Urothelium cell line (cell line): ENCODE data around the gene LRRC28.

ENCODE experiments used
- DNase-seq: peaks from one replicate; pipeline ENCODE4 v3.0.0; 2011; ENCODE audit warnings: low spot score, mixed read lengths
- FAIRE-seq: peaks from 2 replicates; lab custom pipeline; 2011; peaks lifted over from hg19 to GRCh38; lab: Jason Lieb, UNC

LRRC28 gene

GRCh38 chr15:99248000-99248715 is 3.1 kb upstream of the LRRC28 start:
- FAIRE-seq = no peak
- no peak for DNase-seq

DNA sequence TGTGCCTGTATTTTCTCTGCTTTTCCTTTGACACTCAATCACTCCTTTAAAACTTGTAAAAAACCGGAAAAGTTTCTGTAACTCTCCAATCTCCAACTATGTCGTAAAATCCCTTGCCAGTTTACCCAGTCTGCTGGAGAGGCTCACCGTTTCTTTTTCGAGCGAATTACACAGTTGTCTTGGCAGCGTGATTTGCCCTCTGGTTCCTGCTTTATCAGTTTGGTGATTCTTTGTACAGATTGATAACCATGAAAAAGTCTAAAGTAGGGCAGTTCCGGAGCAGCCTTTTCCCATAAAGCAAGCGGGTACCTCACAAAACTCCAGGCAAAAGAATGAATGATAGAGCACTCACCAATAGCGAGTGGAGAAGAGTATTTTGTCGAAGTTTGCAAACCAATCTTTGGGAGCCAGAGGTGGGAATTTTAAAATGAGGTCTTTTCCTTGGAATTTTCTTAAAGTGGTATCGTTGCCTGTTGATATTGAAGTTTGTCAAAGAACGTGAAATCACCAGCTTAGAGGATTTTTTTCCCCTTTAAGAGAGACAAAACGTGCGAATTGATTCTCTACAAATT is 1.9 kb upstream of the LRRC28 start, which contains the start of gene TTC23:
TTC23 (minus strand) TSS at position 312 of the 572 bp plus-strand sequence. CDS start 20,869 bp downstream, outside the sequence.
- DNase-seq = peak; percentile 74
- no peak for FAIRE-seq

GRCh38 chr15:99250001-99250400 is 1.3 kb upstream of the LRRC28 start:
- DNase-seq = no peak
- FAIRE-seq = no peak

DNA sequence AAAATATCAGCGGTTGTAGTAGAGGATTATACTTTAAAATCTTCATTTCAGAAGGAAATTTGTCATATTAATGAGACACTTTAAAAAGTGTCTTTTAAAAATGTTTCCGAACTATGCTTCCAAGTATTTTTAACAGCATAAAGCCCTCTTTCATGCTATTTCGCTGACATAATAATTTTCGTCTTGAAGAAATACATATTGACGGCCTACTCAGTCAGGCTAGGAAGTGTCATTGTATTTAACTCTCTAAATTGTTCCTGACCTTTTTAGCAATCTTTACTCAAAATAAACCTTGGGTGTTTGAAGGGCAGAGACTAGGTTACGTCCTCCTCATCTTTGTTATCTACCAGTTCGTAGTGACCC is 806 bp upstream of the LRRC28 start:
- no peak for DNase-seq
- no peak for FAIRE-seq

DNA sequence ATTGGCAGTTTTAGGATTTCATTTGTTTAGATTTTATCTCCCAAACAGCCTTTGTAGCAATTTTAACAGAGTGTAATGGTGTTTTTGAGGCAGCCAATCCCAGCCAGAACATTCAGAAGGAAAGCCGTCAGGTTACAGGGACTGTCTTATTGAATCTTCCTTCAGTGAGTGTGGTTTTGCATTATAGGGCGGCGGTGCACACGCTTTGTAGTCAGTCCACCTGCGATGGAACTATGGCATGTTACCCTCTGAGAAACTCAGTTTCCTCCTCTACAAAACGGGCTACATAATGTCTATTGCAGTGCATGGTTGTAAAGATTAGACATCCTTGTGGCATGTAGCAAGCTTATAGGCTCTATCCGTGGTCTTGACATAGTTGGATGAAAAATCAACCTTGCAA is 1.0 kb downstream of the LRRC28 start:
- peak; percentile 48 for FAIRE-seq

GRCh38 chr15:99253381-99254090 is 2.3 kb downstream of the LRRC28 start:
- FAIRE-seq (peak; percentile 23), DNase-seq (peak; percentile 18)

More for the DNA sequence above, 1.0 kb downstream of the LRRC28 start:
- no peak for DNase-seq

DNA sequence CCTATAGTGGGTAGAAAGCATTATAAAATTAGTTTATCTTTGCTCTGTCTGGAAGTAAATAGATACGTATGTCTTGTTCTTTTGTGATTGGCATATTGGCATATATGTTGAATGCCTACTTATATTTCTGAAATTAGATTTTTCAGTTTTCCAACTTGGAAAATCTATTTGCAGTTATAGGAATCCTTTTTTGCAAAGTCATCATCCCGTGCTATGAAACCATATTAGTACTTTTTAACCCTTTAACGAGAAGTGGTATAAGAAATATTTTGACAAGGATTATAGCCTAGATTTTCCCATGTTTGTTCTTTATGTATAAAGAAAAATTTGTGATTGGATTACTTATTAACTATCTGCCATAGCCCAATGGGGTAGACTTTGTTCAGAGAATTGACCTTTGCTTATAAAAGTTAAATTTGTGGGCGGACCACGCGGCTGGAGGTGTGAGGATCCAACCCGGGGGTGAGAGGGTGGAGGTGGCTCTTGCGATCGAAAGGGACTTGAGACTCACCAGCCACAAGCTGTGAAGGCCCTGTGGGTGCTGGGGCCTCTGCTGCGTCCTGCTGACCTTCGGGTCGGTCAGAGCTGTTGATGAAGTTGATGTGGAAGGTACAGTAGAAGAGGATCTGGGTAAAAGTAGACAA is 5.9 kb downstream of the LRRC28 start:
- FAIRE-seq = no peak
- DNase-seq = no peak

GRCh38 chr15:99264125-99264524 is 12.8 kb downstream of the LRRC28 start:
- FAIRE-seq (no peak), DNase-seq (no peak)

DNA sequence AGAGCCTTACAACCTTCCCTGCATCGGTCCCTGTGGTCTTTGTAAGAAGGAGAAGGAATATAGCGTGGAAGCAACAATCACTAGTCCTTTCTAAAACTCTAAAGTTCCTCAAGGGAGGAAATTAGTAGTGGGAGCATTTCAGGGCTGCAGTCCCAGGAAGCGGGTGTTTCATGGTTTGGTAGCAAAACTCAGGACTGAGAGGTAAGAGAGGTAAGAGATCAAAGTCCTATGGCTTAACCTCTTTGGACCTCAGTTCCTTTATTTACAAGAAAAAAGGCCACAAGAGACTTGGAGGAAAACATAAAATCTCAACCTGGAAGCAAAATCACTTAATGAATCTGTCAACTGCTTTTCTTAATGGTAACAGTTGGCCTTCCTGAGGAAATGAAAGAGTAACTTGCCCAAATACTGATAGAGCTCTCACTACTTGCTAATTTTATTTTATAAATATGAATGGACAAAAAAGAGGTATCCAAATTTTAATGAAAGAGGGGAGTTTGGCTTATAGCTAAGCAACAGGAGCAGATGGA is 14.3 kb downstream of the LRRC28 start:
- FAIRE-seq (no peak), DNase-seq (no peak)

DNA sequence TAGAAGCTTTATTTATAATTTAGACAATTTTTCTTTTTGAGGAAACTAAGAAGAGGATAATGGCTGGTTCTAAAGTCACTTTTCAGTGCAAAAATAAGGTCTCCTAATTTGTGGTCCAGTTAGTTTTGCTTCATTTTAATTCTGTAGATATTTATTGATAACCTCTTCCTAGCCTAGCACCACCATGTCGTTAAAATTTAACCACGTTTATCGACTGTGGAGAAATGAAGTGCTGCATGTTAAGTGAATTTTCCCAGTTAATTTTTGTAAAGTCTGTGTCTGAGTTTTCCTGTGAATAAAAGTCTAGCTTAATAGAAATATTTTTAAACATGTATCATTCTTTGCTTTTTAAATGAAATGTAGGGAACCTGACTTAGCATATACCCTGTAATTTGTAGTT is 16.7 kb downstream of the LRRC28 start:
- DNase-seq = no peak
- FAIRE-seq = no peak

GRCh38 chr15:99268431-99268830 is 17.1 kb downstream of the LRRC28 start:
- no peak for DNase-seq
- no peak for FAIRE-seq

- no peak for DNase-seq
- no peak for FAIRE-seq
Observed at GRCh38 chr15:99273801-99274200, 22.5 kb downstream of the LRRC28 start.

DNA sequence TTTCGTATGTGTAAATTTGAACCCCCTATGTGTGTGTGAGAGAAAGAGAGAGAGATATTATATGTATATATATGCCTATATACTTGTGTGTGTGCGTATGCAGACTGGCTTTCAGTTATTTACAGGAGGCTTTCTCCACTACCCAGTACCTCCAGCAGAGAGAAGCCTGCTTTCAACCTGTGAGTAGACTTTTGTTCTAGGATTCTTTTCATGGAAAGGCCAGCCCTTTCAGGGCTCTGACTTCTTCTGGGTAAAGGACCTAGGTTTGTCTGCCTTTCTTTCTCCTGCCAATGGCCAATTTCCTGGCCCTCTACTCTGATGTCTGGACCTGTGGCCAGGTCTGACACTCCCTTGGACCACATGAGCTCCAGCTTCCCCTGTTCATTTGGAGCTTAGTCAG is 23.8 kb downstream of the LRRC28 start:
- DNase-seq (no peak), FAIRE-seq (no peak)

DNA sequence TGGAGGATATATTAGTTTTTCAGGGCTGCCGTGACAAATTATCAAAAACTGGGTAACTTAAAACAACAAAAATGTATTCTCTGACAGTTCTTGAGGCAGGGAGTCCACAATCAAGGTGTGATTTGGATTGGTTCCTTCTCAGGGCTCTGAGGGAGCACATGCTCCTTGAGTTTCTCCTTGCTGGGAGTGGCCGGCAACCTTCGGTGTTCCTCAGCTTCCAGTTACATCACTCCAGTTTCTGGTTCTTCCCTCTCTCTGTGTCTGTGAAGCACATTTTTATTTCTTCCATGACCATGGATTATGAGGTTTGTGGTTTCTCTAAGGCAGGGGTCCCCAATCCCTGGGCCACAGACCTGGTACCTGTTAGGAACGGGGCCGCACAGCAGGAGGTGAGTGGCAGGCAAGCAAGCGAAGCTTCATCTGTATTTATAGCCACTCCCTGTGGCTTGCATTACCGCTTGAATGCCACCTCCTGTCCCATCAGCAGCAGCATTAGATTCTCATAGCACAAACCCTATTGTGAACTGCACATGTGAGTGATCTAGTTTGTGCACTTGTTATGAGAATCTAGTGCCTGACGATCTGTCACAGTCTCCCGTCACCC is 24.3 kb downstream of the LRRC28 start:
- DNase-seq (no peak), FAIRE-seq (no peak)

- DNase-seq = no peak
- FAIRE-seq = no peak
Observed at GRCh38 chr15:99279290-99279689, 28.0 kb downstream of the LRRC28 start.

GRCh38 chr15:99279827-99280226 is 28.5 kb downstream of the LRRC28 start:
- DNase-seq = no peak
- no peak for FAIRE-seq

DNA sequence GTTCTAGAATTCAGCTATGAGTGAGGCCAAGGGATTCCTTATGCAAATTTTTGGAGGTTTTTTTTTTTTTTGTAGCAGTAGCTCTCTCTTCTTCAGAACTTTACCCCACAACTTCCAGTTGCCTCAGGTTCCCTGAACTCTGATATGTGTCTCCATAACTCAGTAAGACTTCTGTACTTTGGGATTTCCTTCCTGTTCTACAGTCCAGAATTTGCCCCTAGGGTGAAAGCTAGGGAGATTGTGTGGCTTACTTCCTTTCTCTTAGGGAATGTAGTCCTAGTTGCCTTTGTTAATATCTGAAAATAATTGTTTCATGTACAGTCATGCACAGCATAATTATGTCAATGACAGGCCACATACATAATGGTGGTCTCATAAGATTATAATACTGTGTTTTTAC is 30.8 kb downstream of the LRRC28 start:
- no peak for FAIRE-seq

DNA sequence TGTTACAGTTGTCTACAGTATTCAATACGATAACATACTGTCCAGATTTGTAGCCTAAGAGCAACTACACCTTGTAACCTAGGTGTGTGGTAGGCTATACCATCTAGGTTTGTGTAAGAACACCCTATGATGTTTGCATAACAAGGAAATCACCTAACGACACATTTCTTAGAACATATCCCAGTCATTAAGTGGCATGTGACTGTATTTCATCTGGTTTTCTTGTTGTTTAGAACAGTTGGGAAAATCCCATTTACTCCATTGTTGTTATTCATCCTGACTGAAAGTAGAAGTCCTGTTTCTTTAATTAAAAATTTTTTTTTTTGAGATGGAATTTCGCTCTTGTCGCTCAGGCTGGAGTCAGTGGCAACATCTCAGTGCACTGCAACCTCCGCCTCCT is 31.3 kb downstream of the LRRC28 start:
- FAIRE-seq = peak; percentile 66
- no peak for DNase-seq

More for the DNA sequence above, 30.8 kb downstream of the LRRC28 start:
- DNase-seq = no peak

DNA sequence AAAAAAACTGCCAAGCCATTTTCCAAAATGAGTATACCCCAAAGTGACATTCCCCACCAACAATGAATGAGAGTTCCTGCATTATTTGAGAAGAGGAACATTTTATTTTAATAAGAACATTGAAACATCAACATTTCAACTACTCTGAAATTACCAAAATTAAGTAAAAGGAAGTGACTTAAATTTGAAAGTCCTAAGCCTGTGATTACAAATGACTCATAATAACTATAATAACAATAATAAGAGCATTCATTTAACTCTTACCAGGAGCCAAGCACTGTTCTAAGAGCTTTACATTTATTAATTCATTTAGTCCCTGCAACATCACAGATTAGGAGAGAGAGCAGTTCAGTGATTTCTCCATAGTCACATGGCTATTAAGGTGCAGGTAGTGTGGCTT is 32.4 kb downstream of the LRRC28 start:
- DNase-seq (no peak), FAIRE-seq (no peak)

DNA sequence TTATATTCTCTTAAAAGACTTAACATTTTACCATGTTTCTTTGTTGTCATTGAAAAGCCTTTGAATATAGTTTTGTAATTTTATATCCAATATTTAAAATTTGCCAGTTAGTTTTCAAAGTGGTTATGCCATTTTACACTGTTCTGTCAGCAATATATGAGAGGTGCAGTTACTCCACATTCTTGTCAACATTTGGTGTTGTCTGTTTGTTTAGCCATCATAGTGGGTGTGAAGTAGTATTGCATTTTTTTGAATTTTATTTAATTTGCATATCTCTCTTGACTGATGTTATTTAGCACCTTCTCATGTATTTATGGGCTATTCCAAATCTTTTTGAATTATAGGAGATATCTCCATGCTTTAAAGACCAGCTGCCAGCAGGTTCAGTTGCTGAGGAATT is 40.4 kb downstream of the LRRC28 start:
- DNase-seq (no peak), FAIRE-seq (no peak)

DNA sequence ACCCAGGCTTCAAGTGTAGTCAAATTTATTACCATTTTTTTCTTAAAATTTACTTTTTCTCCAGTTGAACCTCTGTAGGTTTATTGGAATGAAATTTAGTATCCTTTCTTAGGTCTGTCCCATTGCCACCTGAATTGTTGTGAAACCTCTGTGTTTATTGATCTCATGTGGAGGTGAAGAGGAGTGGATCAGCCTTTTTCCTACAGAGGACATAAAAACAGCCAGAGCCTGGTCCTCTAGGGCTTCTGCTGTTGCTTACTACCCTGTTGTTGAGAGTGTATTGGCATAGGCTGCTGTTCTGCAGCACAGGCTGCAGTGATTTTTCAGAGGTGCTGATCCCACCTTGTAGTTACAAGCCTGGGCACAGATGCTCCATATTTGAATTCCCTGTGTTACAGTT is 44.6 kb downstream of the LRRC28 start:
- DNase-seq = no peak
- no peak for FAIRE-seq
